ENCODE data around the gene ZNF611.

The ZNF611 gene

GRCh38 chr19:52667972-52668371, 66.9 kb downstream of the ZNF611 start:
- in situ Hi-C loops (cut with HindIII; ENCODE audit: low pct_ligation_motif_present, low sequenced_read_pairs) = no loop called here
- DNase-seq = no peak
- Histone ChIP-seq H3K27ac (no peak overlapping the region), H3K36me3 (replicated peaks) (no peaks in the 10 kb centered on the region), H3K27me3 (replicated peaks) (no peaks in the 10 kb centered on the region), H3K4me3 (ENCODE audit: low read depth, low read length) (no peak overlapping the region)
- TF ChIP-seq CTCF (IDR thresholded peaks at IDR 0.05; ENCODE audit: low read depth, low read length, missing control alignments) = no peak

GRCh38 chr19:52666506-52666905, 68.3 kb downstream of the ZNF611 start:
- no peak overlapping the region for H3K4me3 ChIP-seq (ENCODE audit: low read depth, low read length)
- H3K27me3 ChIP-seq (replicated peaks) = no peaks in the 10 kb centered on the region
- no peak for DNase-seq
- no peaks in the 10 kb centered on the region for H3K36me3 ChIP-seq (replicated peaks)
- no peak overlapping the region for H3K27ac ChIP-seq
- in situ Hi-C loops (cut with HindIII; ENCODE audit: low pct_ligation_motif_present, low sequenced_read_pairs) = no loop called here
- no peak for TF ChIP-seq CTCF (IDR thresholded peaks at IDR 0.05; ENCODE audit: low read depth, low read length, missing control alignments)

- no peaks in the 10 kb centered on the region for H3K27me3 ChIP-seq (replicated peaks)
- in situ Hi-C loops (cut with HindIII; ENCODE audit: low pct_ligation_motif_present, low sequenced_read_pairs) = no loop called here
- H3K27ac ChIP-seq = no peak overlapping the region
- no peak for TF ChIP-seq CTCF (IDR thresholded peaks at IDR 0.05; ENCODE audit: low read depth, low read length, missing control alignments)
- H3K4me3 ChIP-seq (ENCODE audit: low read depth, low read length) = no peak overlapping the region
- H3K36me3 ChIP-seq (replicated peaks) = peaks cover under 1% of the 10 kb centered on the region
- peak; percentile 34 for DNase-seq
Measured at GRCh38 chr19:52665529-52665928, 69.3 kb downstream of the ZNF611 start.

- DNase-seq = no peak
- Histone ChIP-seq H3K4me3 (ENCODE audit: low read depth, low read length) (no peak overlapping the region), H3K36me3 (replicated peaks) (peaks cover 5% of the 10 kb centered on the region), H3K27me3 (replicated peaks) (no peaks in the 10 kb centered on the region), H3K27ac (no peak overlapping the region)
- TF ChIP-seq CTCF (IDR thresholded peaks at IDR 0.05; ENCODE audit: low read depth, low read length, missing control alignments) = no peak
- in situ Hi-C loops (cut with HindIII; ENCODE audit: low pct_ligation_motif_present, low sequenced_read_pairs) = no loop called here
Measured at GRCh38 chr19:52665027-52665426, 69.8 kb downstream of the ZNF611 start.

- no peaks in the 10 kb centered on the region for H3K27me3 ChIP-seq (replicated peaks)
- DNase-seq = no peak
- H3K4me3 ChIP-seq (ENCODE audit: low read depth, low read length) = no peak overlapping the region
- H3K27ac ChIP-seq = no peak overlapping the region
- no peak for TF ChIP-seq CTCF (IDR thresholded peaks at IDR 0.05; ENCODE audit: low read depth, low read length, missing control alignments)
- in situ Hi-C loops (cut with HindIII; ENCODE audit: low pct_ligation_motif_present, low sequenced_read_pairs) = no loop called here
- H3K36me3 ChIP-seq (replicated peaks) = peaks cover 6% of the 10 kb centered on the region
Measured at GRCh38 chr19:52664461-52664860, 70.4 kb downstream of the ZNF611 start.

- Histone ChIP-seq H3K27me3 (replicated peaks) (no peaks in the 10 kb centered on the region), H3K27ac (no peak overlapping the region), H3K4me3 (ENCODE audit: low read depth, low read length) (no peak overlapping the region), H3K36me3 (replicated peaks) (peaks cover 16% of the 10 kb centered on the region)
- in situ Hi-C loops (cut with HindIII; ENCODE audit: low pct_ligation_motif_present, low sequenced_read_pairs) = no loop called here
- DNase-seq = no peak
- no peak for TF ChIP-seq CTCF (IDR thresholded peaks at IDR 0.05; ENCODE audit: low read depth, low read length, missing control alignments)
Measured at GRCh38 chr19:52662631-52663030, 72.2 kb downstream of the ZNF611 start.
